ENCODE results near the gene YWHAH. TPM values are rescaled to one million over a fixed set of nuclear protein-coding genes. Genes with fewer than 3 reads are reported as not detected.

YWHAH gene
- total RNA-seq, 1 donor from 2014 or later, result 154 TPM

DNA sequence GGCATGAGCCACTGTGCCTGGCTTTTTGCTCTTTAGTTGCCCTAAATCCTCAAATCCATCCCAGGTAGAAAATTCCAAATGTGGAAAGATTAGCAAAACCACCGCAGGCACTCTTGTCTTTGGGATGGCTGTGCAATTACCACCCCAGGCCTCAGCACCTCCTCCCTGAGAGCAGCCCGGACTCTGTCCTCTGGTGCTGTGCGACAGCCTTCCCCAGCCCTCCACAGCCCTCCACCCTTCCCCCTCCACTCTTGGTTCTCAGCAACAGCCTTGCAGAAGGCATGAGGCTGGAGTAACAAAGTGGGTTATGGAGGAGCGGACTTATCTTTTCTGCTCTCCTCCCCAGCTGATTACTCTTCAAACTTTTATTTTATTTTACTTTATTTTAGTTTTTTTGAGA lies 44.7 kb upstream of the YWHAH start:
- Histone ChIP-seq H3K4me1 (no peaks in the 10 kb centered on the region), H3K27ac (no peak overlapping the region), H3K4me3 (no peak overlapping the region), H3K36me3 (peaks cover 45% of the 10 kb centered on the region), H3K9me3 (no peaks in the 10 kb centered on the region), H3K27me3 (no peaks in the 10 kb centered on the region)
- no peak for ATAC-seq
- no peak for DNase-seq
- TF ChIP-seq, protein P1, sequence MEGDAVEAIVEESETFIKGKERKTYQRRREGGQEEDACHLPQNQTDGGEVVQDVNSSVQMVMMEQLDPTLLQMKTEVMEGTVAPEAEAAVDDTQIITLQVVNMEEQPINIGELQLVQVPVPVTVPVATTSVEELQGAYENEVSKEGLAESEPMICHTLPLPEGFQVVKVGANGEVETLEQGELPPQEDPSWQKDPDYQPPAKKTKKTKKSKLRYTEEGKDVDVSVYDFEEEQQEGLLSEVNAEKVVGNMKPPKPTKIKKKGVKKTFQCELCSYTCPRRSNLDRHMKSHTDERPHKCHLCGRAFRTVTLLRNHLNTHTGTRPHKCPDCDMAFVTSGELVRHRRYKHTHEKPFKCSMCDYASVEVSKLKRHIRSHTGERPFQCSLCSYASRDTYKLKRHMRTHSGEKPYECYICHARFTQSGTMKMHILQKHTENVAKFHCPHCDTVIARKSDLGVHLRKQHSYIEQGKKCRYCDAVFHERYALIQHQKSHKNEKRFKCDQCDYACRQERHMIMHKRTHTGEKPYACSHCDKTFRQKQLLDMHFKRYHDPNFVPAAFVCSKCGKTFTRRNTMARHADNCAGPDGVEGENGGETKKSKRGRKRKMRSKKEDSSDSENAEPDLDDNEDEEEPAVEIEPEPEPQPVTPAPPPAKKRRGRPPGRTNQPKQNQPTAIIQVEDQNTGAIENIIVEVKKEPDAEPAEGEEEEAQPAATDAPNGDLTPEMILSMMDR (IDR thresholded peaks at IDR 0.05), result no peak
- intact Hi-C loops (cut with DNase I), result no loop called here

DNA sequence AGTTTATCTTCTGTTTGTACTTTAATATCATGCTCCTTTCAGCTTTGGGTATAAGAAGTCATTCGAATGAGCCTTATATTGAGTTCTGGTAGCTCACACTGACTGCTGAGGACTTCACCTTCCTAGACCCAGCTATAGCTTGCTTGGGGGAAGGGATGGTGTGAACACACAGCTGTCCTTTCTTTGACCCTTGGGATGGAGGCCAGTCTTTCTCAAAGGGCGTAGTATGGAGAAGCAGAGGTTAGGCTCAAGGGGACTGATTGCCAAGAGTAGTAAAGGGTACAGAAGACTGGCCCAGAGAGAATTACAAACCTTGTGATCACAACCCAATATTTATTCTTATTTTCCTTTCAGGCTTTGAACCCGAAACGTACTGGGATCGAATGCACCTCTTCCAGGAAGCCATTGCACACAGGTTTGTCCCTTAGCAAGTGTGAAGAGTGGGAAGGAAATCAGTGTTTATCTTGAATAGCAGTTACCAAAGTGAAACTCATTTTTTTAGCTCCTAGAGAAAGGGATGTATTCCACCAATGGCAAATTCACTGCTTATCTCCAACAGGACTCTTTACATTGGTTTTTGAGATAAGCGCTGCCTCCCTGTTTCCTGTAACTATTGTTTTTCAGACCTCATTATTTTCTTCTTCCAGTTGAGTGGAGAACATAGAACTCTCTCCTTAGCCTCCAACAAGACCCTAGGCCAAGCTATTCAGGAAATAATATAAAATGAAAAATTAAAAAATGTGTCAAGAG lies 42.8 kb upstream of the YWHAH start:
- no peak for DNase-seq
- no peak overlapping the region for H3K27ac ChIP-seq
- no peak overlapping the region for H3K4me3 ChIP-seq
- no peaks in the 10 kb centered on the region for H3K9me3 ChIP-seq
- ATAC-seq, result no peak
- TF ChIP-seq, protein P1 (IDR thresholded peaks at IDR 0.05), result no peak
- peaks cover 49% of the 10 kb centered on the region for H3K36me3 ChIP-seq
- H3K27me3 ChIP-seq, result no peaks in the 10 kb centered on the region
- intact Hi-C loops (cut with DNase I), result no loop called here
- H3K4me1 ChIP-seq, result no peaks in the 10 kb centered on the region

DNA sequence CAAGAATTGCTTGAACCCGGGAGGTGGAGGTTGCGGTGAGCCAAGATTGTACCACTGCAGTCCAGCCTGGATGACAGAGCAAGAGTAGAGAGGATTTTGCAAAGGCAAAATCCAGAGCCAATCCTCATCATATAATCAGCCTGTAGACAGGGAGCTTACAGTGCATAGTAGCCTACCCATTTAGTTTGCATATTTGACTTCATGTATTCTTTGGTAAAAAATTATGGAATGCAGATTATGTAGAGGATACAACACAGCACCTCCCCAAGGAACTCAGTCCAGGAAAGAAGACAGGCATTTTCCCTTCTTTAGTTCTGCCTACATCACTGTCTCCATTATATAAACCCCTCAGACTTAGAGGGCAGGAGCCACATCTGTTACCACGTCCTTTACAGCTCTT lies 39.7 kb upstream of the YWHAH start:
- ATAC-seq, result no peak
- TF ChIP-seq, protein P1 (IDR thresholded peaks at IDR 0.05), result no peak
- Histone ChIP-seq H3K9me3 (no peaks in the 10 kb centered on the region), H3K36me3 (peaks cover 27% of the 10 kb centered on the region), H3K27ac (no peak overlapping the region), H3K4me1 (no peaks in the 10 kb centered on the region), H3K27me3 (no peaks in the 10 kb centered on the region), H3K4me3 (no peak overlapping the region)
- intact Hi-C loops (cut with DNase I), result no loop called here
- no peak for DNase-seq

DNA sequence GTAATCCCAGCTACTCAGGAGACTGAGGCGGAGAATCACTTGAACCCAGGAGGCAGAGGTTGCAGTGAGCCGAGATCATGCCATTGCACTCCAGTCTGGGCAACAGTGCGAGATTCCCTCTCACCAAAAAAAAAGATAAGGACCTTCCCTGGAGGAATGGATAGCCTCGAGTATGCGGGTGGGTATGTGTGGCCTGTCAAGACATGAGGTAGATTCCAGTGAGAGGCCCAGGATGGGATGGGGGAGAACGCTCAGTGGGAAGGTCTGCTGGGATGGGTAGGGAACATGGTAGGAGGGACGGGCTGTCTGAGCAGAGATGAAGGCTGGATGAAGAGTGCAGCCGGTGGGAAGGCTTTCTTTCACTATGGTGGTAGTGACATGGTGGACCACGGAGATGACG lies 39.0 kb upstream of the YWHAH start:
- Histone ChIP-seq H3K4me1 (no peaks in the 10 kb centered on the region), H3K27ac (no peak overlapping the region), H3K36me3 (peaks cover 27% of the 10 kb centered on the region), H3K4me3 (no peak overlapping the region), H3K27me3 (no peaks in the 10 kb centered on the region), H3K9me3 (no peaks in the 10 kb centered on the region)
- intact Hi-C loops (cut with DNase I), result no loop called here
- TF ChIP-seq, protein P1 (IDR thresholded peaks at IDR 0.05), result no peak
- no peak for DNase-seq
- ATAC-seq, result no peak

DNA sequence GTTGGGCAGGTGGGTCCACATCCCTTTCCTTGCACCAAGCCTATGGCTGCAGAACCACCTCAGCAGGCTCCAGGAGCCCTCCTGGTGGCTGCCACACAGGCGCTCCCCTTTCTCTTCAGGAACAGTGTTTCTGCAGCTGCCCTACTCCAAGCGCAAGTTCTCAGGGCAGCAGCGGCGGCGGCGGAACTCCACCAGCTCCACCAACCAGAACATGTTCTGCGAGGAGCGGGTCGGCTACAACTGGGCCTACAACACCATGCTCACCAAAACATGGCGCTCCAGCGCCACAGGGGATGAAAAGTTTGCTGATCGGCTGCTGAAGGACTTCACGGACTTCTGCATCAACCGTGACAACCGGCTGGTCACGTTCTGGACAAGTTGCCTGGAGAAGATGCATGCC lies 38.2 kb upstream of the YWHAH start:
- Histone ChIP-seq H3K9me3 (no peaks in the 10 kb centered on the region), H3K4me1 (no peaks in the 10 kb centered on the region), H3K36me3 (peaks cover 27% of the 10 kb centered on the region), H3K4me3 (no peak overlapping the region), H3K27ac (no peak overlapping the region), H3K27me3 (no peaks in the 10 kb centered on the region)
- ATAC-seq (no peak), DNase-seq (no peak)
- TF ChIP-seq, protein P1 (IDR thresholded peaks at IDR 0.05), result no peak
- intact Hi-C loops (cut with DNase I), result no loop called here

DNA sequence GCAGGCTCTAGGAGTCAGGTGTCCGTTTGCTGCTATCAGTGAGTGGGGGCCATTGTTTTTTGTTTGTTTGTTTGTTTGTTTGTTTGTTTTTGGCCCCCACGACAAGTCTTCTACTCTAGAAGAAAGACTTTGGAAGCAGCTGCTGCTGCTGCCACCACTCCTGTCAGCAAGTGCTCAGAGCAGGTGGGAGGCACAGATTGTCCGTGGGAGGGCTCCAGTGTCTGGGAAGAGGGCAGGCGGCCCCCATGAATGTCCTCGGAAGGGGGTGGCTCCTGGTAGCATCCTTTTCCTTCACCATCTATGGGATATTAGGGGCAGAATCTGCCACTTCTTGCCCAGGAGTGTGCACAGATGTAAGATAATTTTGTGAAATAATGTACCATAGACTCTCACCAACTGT lies 37.8 kb upstream of the YWHAH start:
- Histone ChIP-seq H3K4me1 (no peaks in the 10 kb centered on the region), H3K27me3 (no peaks in the 10 kb centered on the region), H3K4me3 (no peak overlapping the region), H3K9me3 (no peaks in the 10 kb centered on the region), H3K36me3 (peaks cover 27% of the 10 kb centered on the region), H3K27ac (no peak overlapping the region)
- ATAC-seq, result no peak
- intact Hi-C loops (cut with DNase I), result no loop called here
- TF ChIP-seq, protein P1 (IDR thresholded peaks at IDR 0.05), result no peak
- no peak for DNase-seq

Measured in upper lobe of right lung (tissue), 1 donor.